ENCODE data around the gene CKAP5. TPM values are rescaled to one million over a fixed set of nuclear protein-coding genes. Genes with fewer than 3 reads are reported as not detected.

Gene CKAP5
- polyA plus RNA-seq (2012; ENCODE audit: missing spikeins) = 35.6 TPM

- peak; percentile 75 for TF ChIP-seq POLR2AphosphoS5 (IDR thresholded peaks at IDR 0.05; ENCODE audit: low read depth, low read length)
- TF ChIP-seq TAF1 (IDR thresholded peaks at IDR 0.05; ENCODE audit: borderline replicate concordance, low read depth, low read length) = peak; percentile 39; the same call in 1 of the 2 replicates
- peak; percentile 76 for TF ChIP-seq POLR2A (IDR thresholded peaks at IDR 0.05; ENCODE audit: low read depth, low read length)
- DNase-seq (ENCODE audit: insufficient read length) = peak; percentile 90
- FAIRE-seq = peak; percentile 93
These were observed at the start of gene CKAP5 for GRCh38 chr11:46845740-46846509. CKAP5 (minus strand) TSS chr11:46846280; CDS start chr11:46821231, 25,049 bp downstream.

- TF ChIP-seq TAF1 (IDR thresholded peaks at IDR 0.05; ENCODE audit: borderline replicate concordance, low read depth, low read length) = no peak
- no peak for TF ChIP-seq POLR2AphosphoS5 (IDR thresholded peaks at IDR 0.05; ENCODE audit: low read depth, low read length)
- TF ChIP-seq POLR2A (IDR thresholded peaks at IDR 0.05; ENCODE audit: low read depth, low read length) = no peak
- FAIRE-seq = no peak
- no peak for DNase-seq (ENCODE audit: insufficient read length)
These were observed 49.7 kb upstream of the CKAP5 start for GRCh38 chr11:46895821-46896220.

DNA sequence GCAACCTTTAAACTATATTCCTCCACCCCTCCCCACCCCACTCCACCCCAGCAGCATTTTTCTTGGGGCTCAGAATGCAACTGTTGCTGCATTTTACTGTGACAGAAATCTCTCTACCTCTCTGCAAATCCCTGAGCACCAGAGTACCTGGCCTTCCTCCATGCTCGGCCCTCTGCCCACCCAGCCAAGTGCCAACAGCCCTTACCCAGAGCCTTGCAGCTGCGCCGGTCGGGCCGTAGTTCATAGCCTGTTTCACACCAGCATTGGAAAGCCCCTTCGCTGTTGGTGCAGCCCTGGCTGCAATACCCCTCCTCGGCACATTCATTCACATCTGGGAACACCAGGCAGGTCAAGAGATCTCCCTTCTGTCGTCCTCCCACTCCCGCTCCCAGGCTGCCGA is 48.9 kb upstream of the CKAP5 start:
- no peak for FAIRE-seq
- TF ChIP-seq POLR2A (IDR thresholded peaks at IDR 0.05; ENCODE audit: low read depth, low read length) = no peak

DNA sequence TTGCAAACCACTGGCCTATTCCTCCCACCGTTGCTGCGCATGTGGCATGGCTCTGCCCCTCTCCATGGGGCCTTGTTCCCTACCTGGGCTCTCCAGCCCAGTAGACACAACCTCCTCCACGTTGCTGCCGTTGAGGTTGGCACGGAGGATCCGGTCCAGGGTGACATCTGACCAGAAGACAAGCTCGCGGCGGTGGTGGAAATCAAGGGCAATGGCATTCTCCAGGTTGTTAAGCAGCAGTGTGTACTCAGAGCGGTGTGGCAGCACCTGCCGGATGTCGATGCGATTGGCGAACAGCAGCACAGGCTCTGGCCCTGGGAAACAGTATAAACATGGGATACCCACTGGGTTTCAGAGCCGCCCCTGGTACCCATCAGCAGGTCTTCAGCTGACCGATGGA is 48.4 kb upstream of the CKAP5 start:
- no peak for DNase-seq (ENCODE audit: insufficient read length)
- no peak for TF ChIP-seq TAF1 (IDR thresholded peaks at IDR 0.05; ENCODE audit: borderline replicate concordance, low read depth, low read length)
- no peak for TF ChIP-seq POLR2A (IDR thresholded peaks at IDR 0.05; ENCODE audit: low read depth, low read length)
- no peak for TF ChIP-seq POLR2AphosphoS5 (IDR thresholded peaks at IDR 0.05; ENCODE audit: low read depth, low read length)
- FAIRE-seq = no peak

More for the DNA sequence above, 48.9 kb upstream of the CKAP5 start:
- DNase-seq (ENCODE audit: insufficient read length) = no peak

DNA sequence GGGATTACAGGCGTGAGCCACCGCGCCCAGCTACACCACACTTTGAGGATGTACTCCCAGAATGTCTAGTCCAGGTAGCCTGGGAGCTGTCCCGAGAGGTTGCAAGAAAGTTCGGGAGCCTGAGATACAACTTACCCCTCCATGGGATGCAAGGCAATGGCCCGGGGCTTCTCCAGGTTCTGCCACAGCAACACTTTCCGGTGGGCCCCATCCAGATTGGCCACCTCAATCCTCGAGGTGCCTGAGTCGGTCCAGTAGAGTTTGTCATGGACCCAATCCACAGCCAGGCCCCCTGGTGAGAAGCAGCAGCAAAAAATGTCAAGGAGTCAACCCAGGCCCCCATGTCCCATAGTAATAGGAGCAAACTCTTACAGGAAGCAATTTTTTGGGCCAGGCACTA is 46.8 kb upstream of the CKAP5 start:
- TF ChIP-seq TAF1 (IDR thresholded peaks at IDR 0.05; ENCODE audit: borderline replicate concordance, low read depth, low read length) (no peak), POLR2AphosphoS5 (IDR thresholded peaks at IDR 0.05; ENCODE audit: low read depth, low read length) (no peak), POLR2A (IDR thresholded peaks at IDR 0.05; ENCODE audit: low read depth, low read length) (no peak)
- FAIRE-seq = no peak
- no peak for DNase-seq (ENCODE audit: insufficient read length)

DNA sequence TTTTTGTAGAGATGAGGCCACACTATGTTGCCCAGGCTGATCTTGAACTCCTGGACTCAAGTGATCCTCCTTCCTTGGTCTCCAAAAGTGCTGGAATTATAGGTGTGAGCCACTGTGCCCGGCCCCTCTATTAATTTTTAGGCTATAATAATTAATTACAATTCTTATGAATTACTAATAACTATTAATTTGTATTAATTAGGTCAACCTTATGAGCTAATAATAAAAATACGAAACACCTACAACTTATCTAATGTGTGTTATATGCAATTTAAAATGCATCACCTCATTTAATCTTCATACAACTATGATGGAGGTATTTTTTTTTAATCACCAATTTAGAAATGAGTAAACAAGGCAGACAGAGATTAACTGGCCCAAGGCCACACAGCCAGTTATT is 46.0 kb upstream of the CKAP5 start:
- no peak for DNase-seq (ENCODE audit: insufficient read length)
- FAIRE-seq = no peak
- TF ChIP-seq POLR2AphosphoS5 (IDR thresholded peaks at IDR 0.05; ENCODE audit: low read depth, low read length) (no peak), POLR2A (IDR thresholded peaks at IDR 0.05; ENCODE audit: low read depth, low read length) (no peak), TAF1 (IDR thresholded peaks at IDR 0.05; ENCODE audit: borderline replicate concordance, low read depth, low read length) (no peak)

GRCh38 chr11:46890665-46891064 is 44.6 kb upstream of the CKAP5 start:
- TF ChIP-seq POLR2A (IDR thresholded peaks at IDR 0.05; ENCODE audit: low read depth, low read length) (no peak), TAF1 (IDR thresholded peaks at IDR 0.05; ENCODE audit: borderline replicate concordance, low read depth, low read length) (no peak), POLR2AphosphoS5 (IDR thresholded peaks at IDR 0.05; ENCODE audit: low read depth, low read length) (no peak)
- DNase-seq (ENCODE audit: insufficient read length) = no peak
- no peak for FAIRE-seq

DNA sequence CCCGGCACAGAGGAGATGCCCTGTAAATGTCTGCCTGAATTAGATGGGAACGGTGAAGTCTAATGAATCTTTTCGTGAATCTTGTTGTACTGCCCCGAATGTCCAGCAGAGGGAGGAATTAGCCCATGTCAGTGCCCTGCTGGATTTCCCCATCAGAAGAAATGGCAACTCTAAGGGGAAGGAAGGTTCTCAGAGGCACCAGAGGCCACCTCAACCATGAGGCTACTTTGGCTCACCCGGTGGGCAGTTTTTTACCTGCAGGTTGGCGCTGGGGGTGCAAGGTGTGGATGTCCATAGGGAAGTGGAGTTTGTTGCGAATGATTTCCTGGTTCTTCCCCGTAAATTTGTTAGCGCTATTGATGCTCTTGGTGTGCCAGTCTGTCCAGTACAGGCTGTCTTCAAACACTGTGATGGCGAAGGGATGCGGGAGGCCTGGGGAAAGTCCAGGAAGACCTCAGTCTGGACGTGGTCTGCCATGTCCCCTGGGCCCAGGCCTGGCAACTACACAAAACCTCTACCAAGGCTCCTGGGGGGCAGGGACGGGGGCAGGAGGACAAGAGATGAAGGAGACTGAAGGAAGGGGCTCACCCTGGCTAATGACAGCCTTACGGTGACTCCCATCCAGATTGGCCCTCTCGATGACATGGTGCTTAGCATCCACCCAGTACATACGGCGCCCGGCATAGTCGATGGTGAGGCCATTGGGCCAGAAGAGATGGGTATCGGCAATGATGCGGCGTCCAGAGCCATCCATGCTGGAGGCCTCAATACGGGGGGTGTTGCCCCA is 43.8 kb upstream of the CKAP5 start:
- FAIRE-seq (peak; percentile 97), DNase-seq (ENCODE audit: insufficient read length) (peak; percentile 56)
- no peak for TF ChIP-seq POLR2A (IDR thresholded peaks at IDR 0.05; ENCODE audit: low read depth, low read length)
- no peak for TF ChIP-seq POLR2AphosphoS5 (IDR thresholded peaks at IDR 0.05; ENCODE audit: low read depth, low read length)
- no peak for TF ChIP-seq TAF1 (IDR thresholded peaks at IDR 0.05; ENCODE audit: borderline replicate concordance, low read depth, low read length)

DNA sequence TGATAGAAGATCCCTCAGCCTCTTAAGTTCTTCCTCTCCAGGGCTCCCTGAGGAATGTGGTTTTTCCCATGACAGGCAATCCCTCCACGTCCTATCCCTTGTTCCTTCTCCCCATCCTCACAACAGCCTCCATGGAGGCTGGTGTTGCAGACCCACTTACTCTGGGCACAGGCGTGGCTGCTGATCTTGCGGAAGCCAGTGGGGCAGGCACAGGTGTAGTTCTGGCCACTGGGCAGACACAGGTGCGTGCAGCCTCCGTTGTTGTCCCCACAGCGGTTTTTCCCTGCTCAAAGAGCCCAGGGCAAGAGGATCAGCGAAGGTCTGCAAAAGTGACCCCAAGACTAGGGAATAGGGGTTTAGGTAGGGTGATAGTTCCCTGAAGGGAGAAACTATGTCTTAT is 43.2 kb upstream of the CKAP5 start:
- DNase-seq (ENCODE audit: insufficient read length) (no peak), FAIRE-seq (no peak)
- TF ChIP-seq TAF1 (IDR thresholded peaks at IDR 0.05; ENCODE audit: borderline replicate concordance, low read depth, low read length) (no peak), POLR2AphosphoS5 (IDR thresholded peaks at IDR 0.05; ENCODE audit: low read depth, low read length) (no peak), POLR2A (IDR thresholded peaks at IDR 0.05; ENCODE audit: low read depth, low read length) (no peak)

DNA sequence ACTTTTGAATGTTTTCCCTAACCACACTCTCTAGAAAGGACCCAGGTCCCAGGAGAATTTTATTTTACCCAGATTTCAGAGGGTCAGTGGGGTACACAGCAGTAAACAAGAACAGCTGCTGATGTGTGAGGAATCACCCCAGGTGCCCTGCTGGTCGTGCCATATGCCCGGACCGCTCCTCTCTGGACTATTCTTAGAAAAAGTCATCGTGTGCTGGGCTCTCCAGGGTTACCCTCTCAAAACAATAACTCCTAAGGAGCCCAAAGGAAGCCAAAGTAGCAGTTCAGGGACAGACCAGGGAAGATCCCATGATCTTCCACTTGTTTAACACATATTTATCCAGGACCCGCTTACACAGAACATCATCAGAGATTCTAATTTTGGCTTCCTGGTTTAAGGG is 42.6 kb upstream of the CKAP5 start:
- DNase-seq (ENCODE audit: insufficient read length) = no peak
- FAIRE-seq = no peak
- TF ChIP-seq POLR2A (IDR thresholded peaks at IDR 0.05; ENCODE audit: low read depth, low read length) (no peak), TAF1 (IDR thresholded peaks at IDR 0.05; ENCODE audit: borderline replicate concordance, low read depth, low read length) (no peak), POLR2AphosphoS5 (IDR thresholded peaks at IDR 0.05; ENCODE audit: low read depth, low read length) (no peak)

- DNase-seq (ENCODE audit: insufficient read length) = no peak
- no peak for FAIRE-seq
- TF ChIP-seq TAF1 (IDR thresholded peaks at IDR 0.05; ENCODE audit: borderline replicate concordance, low read depth, low read length) = no peak
- no peak for TF ChIP-seq POLR2AphosphoS5 (IDR thresholded peaks at IDR 0.05; ENCODE audit: low read depth, low read length)
- TF ChIP-seq POLR2A (IDR thresholded peaks at IDR 0.05; ENCODE audit: low read depth, low read length) = no peak
These were observed 40.1 kb upstream of the CKAP5 start for GRCh38 chr11:46886211-46886610.
